Measurements from ENCODE around the gene TJAP1.

The TJAP1 gene

GRCh38 chr6:43506171-43506570 is 28.8 kb downstream of the TJAP1 start:
- Histone ChIP-seq H3K4me1 (ENCODE audit: insufficient read depth, low read length) (peaks cover 12% of the 10 kb centered on the region), H3K9me3 (ENCODE audit: low read length) (no peaks in the 10 kb centered on the region), H3K36me3 (ENCODE audit: insufficient read depth, low read length) (peaks cover 40% of the 10 kb centered on the region), H3K4me3 (ENCODE audit: low read length) (no peak overlapping the region), H2AFZ (ENCODE audit: low read depth, low read length) (no peak overlapping the region), H3K27me3 (ENCODE audit: insufficient read depth, low read length) (no peaks in the 10 kb centered on the region)

- Histone ChIP-seq H3K4me1 (ENCODE audit: insufficient read depth, low read length) (peaks cover 12% of the 10 kb centered on the region), H3K36me3 (ENCODE audit: insufficient read depth, low read length) (peaks cover 44% of the 10 kb centered on the region), H3K27me3 (ENCODE audit: insufficient read depth, low read length) (no peaks in the 10 kb centered on the region), H3K9me3 (ENCODE audit: low read length) (no peaks in the 10 kb centered on the region), H2AFZ (ENCODE audit: low read depth, low read length) (no peak overlapping the region), H3K4me3 (ENCODE audit: low read length) (no peak overlapping the region)
These were observed 29.5 kb downstream of the TJAP1 start for GRCh38 chr6:43506667-43507471.

- H3K4me1 ChIP-seq (ENCODE audit: insufficient read depth, low read length) = peaks cover 12% of the 10 kb centered on the region
- no peak overlapping the region for H3K4me3 ChIP-seq (ENCODE audit: low read length)
- H3K9me3 ChIP-seq (ENCODE audit: low read length) = no peaks in the 10 kb centered on the region
- no peak overlapping the region for H2AFZ ChIP-seq (ENCODE audit: low read depth, low read length)
- peaks cover 43% of the 10 kb centered on the region for H3K36me3 ChIP-seq (ENCODE audit: insufficient read depth, low read length)
- no peaks in the 10 kb centered on the region for H3K27me3 ChIP-seq (ENCODE audit: insufficient read depth, low read length)
These were observed 31.2 kb downstream of the TJAP1 start for GRCh38 chr6:43508481-43509141.

DNA sequence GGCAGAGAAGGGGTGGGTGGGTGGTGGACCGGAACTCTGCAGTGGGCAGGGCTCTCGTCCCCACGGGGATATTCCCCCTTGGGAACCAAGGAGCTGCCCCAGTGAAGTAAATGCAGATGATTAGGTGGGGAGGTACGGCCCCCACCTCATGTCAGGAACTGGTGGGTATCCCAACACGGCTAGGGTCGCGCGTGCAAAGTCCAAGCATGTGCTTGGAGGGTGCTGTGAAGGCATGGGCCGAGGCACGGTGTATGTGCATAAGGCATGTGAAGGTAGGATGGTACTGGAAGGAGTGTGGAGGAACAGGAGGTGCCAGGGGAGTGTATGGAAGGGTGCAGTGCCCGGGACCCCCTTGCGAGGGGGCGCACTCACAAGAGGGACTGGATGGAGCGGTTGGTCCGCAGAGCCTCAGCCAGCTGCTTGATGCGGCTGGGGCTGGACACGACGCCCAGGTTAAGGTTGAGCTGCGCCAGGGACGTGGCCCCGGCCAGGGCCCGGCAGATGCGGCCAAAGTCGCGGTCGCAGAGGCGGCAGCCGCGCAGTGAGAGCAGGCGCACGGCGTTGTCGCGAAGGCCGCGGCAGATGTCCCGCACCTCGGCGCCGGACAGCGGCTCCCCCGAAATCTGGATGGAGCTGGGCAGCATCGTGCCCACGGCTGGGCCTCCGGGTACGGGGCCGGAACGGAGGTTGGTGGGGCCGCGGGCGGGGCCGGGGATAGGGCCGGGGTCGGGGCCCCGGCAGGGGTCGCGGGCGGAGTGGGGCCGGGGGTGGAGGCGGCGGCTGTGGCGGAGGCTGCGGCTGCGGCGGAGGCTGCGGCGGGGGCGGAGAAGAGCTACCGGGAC is 32.0 kb downstream of the TJAP1 start:
- peaks cover 12% of the 10 kb centered on the region for H3K4me1 ChIP-seq (ENCODE audit: insufficient read depth, low read length)

GRCh38 chr6:43509984-43510826 is 32.8 kb downstream of the TJAP1 start, which contains the start of gene LRRC73:
Gene LRRC73 (minus strand): TSS chr6:43510346. CDS start chr6:43509785, 561 bp downstream.
- H3K4me3 ChIP-seq (ENCODE audit: low read length) = peak within 1 kb of the TSS; percentile 55
- no peaks in the 10 kb centered on the region for H3K27me3 ChIP-seq (ENCODE audit: insufficient read depth, low read length)
- peak within 1 kb of the TSS; percentile 69 for H2AFZ ChIP-seq (ENCODE audit: low read depth, low read length)
- H3K4me1 ChIP-seq (ENCODE audit: insufficient read depth, low read length) = peaks cover 13% of the 10 kb centered on the region
- no peaks in the 10 kb centered on the region for H3K9me3 ChIP-seq (ENCODE audit: low read length)
- H3K36me3 ChIP-seq (ENCODE audit: insufficient read depth, low read length) = peaks cover 37% of the 10 kb centered on the region

More for the DNA sequence above, 32.0 kb downstream of the TJAP1 start:
- Histone ChIP-seq H3K36me3 (ENCODE audit: insufficient read depth, low read length) (peaks cover 42% of the 10 kb centered on the region), H2AFZ (ENCODE audit: low read depth, low read length) (peak overlapping the region; percentile 69), H3K9me3 (ENCODE audit: low read length) (no peaks in the 10 kb centered on the region), H3K27me3 (ENCODE audit: insufficient read depth, low read length) (no peaks in the 10 kb centered on the region), H3K4me3 (ENCODE audit: low read length) (peak overlapping the region; percentile 55)

GRCh38 chr6:43510827-43511163 is 33.4 kb downstream of the TJAP1 start:
- peaks cover 19% of the 10 kb centered on the region for H3K4me1 ChIP-seq (ENCODE audit: insufficient read depth, low read length)
- peaks cover 36% of the 10 kb centered on the region for H3K36me3 ChIP-seq (ENCODE audit: insufficient read depth, low read length)
- H3K27me3 ChIP-seq (ENCODE audit: insufficient read depth, low read length) = no peaks in the 10 kb centered on the region
- no peak overlapping the region for H3K4me3 ChIP-seq (ENCODE audit: low read length)
- no peak overlapping the region for H2AFZ ChIP-seq (ENCODE audit: low read depth, low read length)
- H3K9me3 ChIP-seq (ENCODE audit: low read length) = no peaks in the 10 kb centered on the region

DNA sequence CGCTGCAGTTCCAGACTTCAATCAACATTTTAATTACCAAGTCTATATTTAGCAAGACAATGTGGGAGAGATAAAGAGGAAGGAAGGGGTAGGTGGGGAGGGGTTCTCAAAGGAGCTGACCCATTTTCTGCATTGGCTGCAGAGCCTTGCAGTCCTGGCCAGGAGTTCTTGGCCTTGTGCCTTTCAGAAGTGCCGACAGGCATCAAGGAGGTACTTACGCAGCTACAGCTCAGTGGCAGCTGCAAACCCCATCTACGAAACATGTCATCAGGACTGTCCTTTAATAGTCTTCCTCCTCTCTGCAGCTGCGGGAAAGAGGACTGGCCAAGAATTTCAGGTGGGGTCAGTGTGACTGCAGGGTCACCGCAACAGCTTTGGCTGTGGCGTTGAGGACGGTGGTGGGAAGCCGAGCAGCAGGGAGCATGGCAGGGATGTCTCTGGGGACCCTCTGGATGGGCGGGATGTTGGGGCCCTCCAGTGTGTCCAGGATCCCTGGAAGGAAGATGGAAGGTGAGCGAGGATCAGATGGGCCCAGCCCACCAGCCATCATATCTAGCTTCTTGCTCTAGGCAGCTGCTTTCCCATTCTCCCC is 34.5 kb downstream of the TJAP1 start:
- Histone ChIP-seq H3K9me3 (ENCODE audit: low read length) (no peaks in the 10 kb centered on the region), H3K4me3 (ENCODE audit: low read length) (no peak overlapping the region), H2AFZ (ENCODE audit: low read depth, low read length) (no peak overlapping the region), H3K27me3 (ENCODE audit: insufficient read depth, low read length) (no peaks in the 10 kb centered on the region), H3K4me1 (ENCODE audit: insufficient read depth, low read length) (peaks cover 21% of the 10 kb centered on the region), H3K36me3 (ENCODE audit: insufficient read depth, low read length) (peaks cover 37% of the 10 kb centered on the region)

DNA sequence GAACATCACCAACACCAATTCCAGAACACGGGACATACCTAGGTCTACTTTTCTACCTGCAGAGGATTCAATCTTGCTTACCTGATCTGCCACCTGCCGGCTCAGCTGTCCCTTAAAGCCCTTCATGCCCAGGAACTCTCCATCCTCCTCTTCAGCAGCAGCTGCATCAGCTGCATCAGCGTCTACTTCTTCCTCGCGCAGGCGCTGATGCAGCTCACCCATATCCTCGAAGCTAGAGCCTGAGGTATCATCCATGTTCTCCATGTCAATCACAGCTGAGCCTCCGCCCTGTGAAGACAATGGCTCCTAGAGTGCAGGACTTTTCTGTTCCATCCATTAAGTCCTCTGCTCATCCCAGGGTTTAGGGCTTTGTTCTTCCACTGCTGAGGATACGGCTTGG is 38.4 kb downstream of the TJAP1 start:
- peak overlapping the region; percentile 95 for H3K4me3 ChIP-seq (ENCODE audit: low read length)
- no peaks in the 10 kb centered on the region for H3K9me3 ChIP-seq (ENCODE audit: low read length)
- no peaks in the 10 kb centered on the region for H3K27me3 ChIP-seq (ENCODE audit: insufficient read depth, low read length)
- H3K4me1 ChIP-seq (ENCODE audit: insufficient read depth, low read length) = peaks cover 19% of the 10 kb centered on the region
- no peak overlapping the region for H2AFZ ChIP-seq (ENCODE audit: low read depth, low read length)
- H3K36me3 ChIP-seq (ENCODE audit: insufficient read depth, low read length) = peaks cover 54% of the 10 kb centered on the region

DNA sequence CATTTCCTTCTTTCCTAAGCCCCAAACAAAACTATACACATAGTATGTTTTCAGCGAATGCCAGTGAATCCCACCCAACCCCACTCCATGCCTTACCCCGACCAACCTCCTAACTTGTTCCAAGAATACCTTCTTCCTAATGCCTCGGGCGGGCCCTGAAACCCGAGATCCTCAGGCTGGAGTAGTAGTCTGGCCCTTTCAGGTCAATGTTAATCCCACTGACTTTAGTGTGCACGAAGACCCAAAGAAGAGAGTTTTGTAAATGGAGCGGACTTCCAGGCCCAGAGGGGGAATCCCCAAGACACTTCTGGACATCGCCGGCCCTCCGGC is 39.0 kb downstream of the TJAP1 start:
- no peaks in the 10 kb centered on the region for H3K9me3 ChIP-seq (ENCODE audit: low read length)
- H3K4me3 ChIP-seq (ENCODE audit: low read length) = peak overlapping the region; percentile 95
- H2AFZ ChIP-seq (ENCODE audit: low read depth, low read length) = no peak overlapping the region
- H3K27me3 ChIP-seq (ENCODE audit: insufficient read depth, low read length) = no peaks in the 10 kb centered on the region
- peaks cover 57% of the 10 kb centered on the region for H3K36me3 ChIP-seq (ENCODE audit: insufficient read depth, low read length)
- peaks cover 19% of the 10 kb centered on the region for H3K4me1 ChIP-seq (ENCODE audit: insufficient read depth, low read length)

DNA sequence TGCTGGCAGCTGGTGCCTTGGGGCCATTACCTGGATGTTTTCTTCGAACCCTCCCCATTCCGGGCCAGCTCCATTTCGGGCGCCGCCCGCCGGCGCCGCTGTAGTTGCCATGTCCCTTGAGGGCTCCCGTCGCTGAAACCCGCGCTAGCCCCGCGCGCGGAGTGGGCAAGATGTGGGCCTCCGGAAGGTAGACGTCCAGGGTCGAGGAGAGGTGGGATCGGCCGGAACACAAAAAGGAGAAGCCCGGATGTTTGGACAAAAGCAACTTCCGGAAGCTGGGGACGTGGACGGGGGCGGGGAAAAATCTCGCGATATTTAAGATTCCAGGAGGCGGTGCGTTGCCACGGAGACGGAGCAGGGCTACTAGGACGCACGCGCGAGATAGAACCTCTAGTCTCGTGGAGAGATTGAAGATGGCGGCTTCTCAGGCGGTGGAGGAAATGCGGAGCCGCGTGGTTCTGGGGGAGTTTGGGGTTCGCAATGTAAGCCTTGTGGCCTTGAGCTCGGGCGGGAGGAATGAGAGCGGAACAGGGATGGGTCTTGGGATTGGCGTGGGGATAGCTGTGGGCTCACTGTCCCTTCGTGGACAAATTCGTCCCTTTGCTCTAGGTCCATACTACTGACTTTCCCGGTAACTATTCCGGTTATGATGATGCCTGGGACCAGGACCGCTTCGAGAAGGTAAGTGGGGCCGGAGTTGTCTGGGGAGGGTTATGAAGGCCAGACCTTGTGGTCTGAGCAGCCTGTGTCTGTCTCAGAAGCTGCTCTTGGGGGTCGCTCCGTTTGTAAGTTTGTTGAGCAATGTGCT is 39.5 kb downstream of the TJAP1 start, which contains the start of the genes POLR1C and YIPF3:
Gene POLR1C (plus strand): TSS at position 393 of the 808 bp plus-strand sequence. CDS start 21 bp downstream, at position 414.
Gene YIPF3 (minus strand): TSS at position 230 of the 808 bp plus-strand sequence. CDS start 119 bp downstream, at position 111.
- peaks cover 57% of the 10 kb centered on the region for H3K36me3 ChIP-seq (ENCODE audit: insufficient read depth, low read length)

DNA sequence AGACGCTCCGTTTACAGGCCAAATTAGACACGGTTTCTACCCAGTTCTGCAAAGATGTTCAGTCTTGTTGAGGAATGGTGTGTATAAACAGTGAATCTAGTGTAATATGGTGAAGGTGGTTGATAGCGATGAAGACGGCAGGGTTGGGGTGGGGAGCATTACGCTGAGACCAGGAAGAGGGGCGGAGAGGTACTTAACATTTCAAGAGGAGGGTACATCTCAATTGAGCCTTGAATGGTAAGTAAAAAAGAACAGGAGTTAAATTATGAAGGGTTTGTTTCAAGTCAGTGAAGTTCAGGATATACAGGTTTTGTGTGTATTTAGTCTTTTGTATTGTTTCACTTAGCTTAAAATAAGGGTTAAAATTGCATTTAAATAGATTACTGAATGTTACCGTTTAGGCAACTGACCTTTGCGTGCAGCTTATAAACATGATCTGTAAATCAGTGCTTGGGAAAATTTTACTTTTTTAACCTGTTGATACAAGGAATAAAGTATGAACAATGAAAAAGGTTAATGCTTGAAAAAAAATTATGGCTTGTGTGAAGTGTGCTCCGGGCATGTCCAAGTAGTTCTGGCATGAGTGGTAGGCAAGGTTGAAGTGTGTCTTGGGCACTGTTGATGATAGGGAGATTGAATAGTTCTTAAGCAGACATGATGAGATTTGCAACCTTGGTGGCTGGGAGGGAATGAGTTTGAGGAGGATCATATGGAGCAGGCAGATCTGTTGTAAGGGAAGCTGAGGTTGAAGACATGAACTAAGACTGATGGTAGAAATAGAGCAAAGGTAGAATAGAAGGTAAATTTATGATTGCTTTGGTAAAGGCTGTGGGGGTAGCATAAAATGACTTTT is 40.4 kb downstream of the TJAP1 start:
- H3K27me3 ChIP-seq (ENCODE audit: insufficient read depth, low read length) = no peaks in the 10 kb centered on the region
- H3K36me3 ChIP-seq (ENCODE audit: insufficient read depth, low read length) = peaks cover 58% of the 10 kb centered on the region
- H3K4me1 ChIP-seq (ENCODE audit: insufficient read depth, low read length) = peaks cover 19% of the 10 kb centered on the region
- peak overlapping the region; percentile 35 for H2AFZ ChIP-seq (ENCODE audit: low read depth, low read length)
- H3K4me3 ChIP-seq (ENCODE audit: low read length) = peak overlapping the region; percentile 95
- no peaks in the 10 kb centered on the region for H3K9me3 ChIP-seq (ENCODE audit: low read length)

More for the DNA sequence above, 39.5 kb downstream of the TJAP1 start, which contains the start of the genes POLR1C and YIPF3:
- H3K27me3 ChIP-seq (ENCODE audit: insufficient read depth, low read length) = no peaks in the 10 kb centered on the region
- no peaks in the 10 kb centered on the region for H3K9me3 ChIP-seq (ENCODE audit: low read length)
- H3K4me3 ChIP-seq (ENCODE audit: low read length) = peak within 1 kb of the TSS; percentile 95
- H2AFZ ChIP-seq (ENCODE audit: low read depth, low read length) = peak within 1 kb of the TSS; percentile 35
- H3K4me1 ChIP-seq (ENCODE audit: insufficient read depth, low read length) = peaks cover 19% of the 10 kb centered on the region
